ENCODE measurements around the gene C1orf105.

DNA sequence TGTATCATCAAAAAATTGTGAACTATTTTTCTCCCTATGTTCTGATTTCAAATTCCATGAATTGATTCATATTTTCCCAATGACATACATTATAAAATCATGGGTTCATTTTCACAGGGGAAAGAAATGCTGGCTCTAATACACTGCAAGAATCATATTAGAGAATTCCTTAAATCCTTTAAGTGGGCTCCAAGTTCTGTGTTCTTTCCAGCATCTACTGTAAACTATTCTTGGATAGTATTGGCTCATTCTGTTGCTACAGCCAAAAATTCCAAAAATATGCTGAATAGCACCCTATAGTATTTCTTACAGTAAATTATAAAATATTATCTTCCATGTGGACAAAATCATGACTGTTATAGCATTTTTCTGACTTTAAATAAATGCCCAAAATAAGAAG lies 19.0 kb upstream of the C1orf105 start:
- TF ChIP-seq YY1 (IDR thresholded peaks at IDR 0.05; ENCODE audit: insufficient read depth, insufficient read length): no peak
- no peak for TF ChIP-seq ZNF274 (IDR thresholded peaks at IDR 0.05; ENCODE audit: low read depth, low read length)
